IMR-90 (cell line): ENCODE data around the gene BEX3.

ENCODE experiments used
- BHLHE40 ChIP-seq: fragments of 150-350 bp; IDR thresholded peaks from 2 replicates; pipeline ENCODE4 v1.6.1; 2016; ENCODE audit warnings: mild to moderate bottlenecking, low read depth, low read length
- CEBPB ChIP-seq: IDR thresholded peaks from 2 replicates; pipeline ENCODE4 v1.6.1; 2012; ENCODE audit warnings: low read depth, low read length, improper control_type of control experiment
- CTCF ChIP-seq: conservative IDR thresholded peaks from 2 replicates; pipeline ENCODE4 v1.5.1; 2012; ENCODE audit warnings: mild to moderate bottlenecking, low read depth, low read length, improper control_type of control experiment
- ELK1 ChIP-seq: fragments of 150-350 bp; IDR thresholded peaks from 2 replicates; pipeline ENCODE4 v1.6.1; 2016; ENCODE audit warnings: low read depth, mild to moderate bottlenecking, low read length, moderate library complexity, borderline replicate concordance
- FOS ChIP-seq: fragments of 150-350 bp; IDR thresholded peaks from 2 replicates; pipeline ENCODE4 v1.6.1; 2016; ENCODE audit warnings: low read depth, low read length
- POLR2A ChIP-seq: IDR thresholded peaks from 2 replicates; pipeline ENCODE4 v1.6.1; 2012; ENCODE audit warnings: mild to moderate bottlenecking, low read depth, low read length
- RAD21 ChIP-seq: IDR thresholded peaks from 2 replicates; pipeline ENCODE4 v1.6.1; 2012; ENCODE audit warnings: low read length, improper control_type of control experiment
- RCOR1 ChIP-seq: IDR thresholded peaks from 2 replicates; pipeline ENCODE4 v1.6.1; 2012; ENCODE audit warnings: mild to moderate bottlenecking, low read length, improper control_type of control experiment; ENCODE audit not compliant: insufficient replicate concordance
- SMC3 ChIP-seq: fragments of 150-350 bp; IDR thresholded peaks from 2 replicates; pipeline ENCODE4 v1.6.1; 2016; ENCODE audit warnings: low read depth, mild to moderate bottlenecking, antibody characterized with exemption, low read length, moderate library complexity

- TF ChIP-seq CTCF (no peak), CEBPB (no peak), POLR2A (no peak), RAD21 (no peak), ELK1 (no peak), RCOR1 (no peak), SMC3 (no peak), BHLHE40 (no peak), FOS (no peak)
Measured at GRCh38 chrX:103367502-103367901, 8.8 kb upstream of the BEX3 start.
